Tibial artery (tissue), 4 donors: ENCODE results near the gene NRP2.

Experiments
- DNase-seq, 2 donors: peaks; one replicate each; pipeline ENCODE4 v3.0.0-alpha.2; 2019
- H3K27ac ChIP-seq, 2 donors: fragments of 200-600 bp; sonication (generic) in 1 of 2; 1 replicate in 1 of 2; 2 replicates in 1 of 2; pipeline ENCODE4 v1.5.1; 2018 to 2019; ENCODE audit warnings: mild to moderate bottlenecking in 1 of 2
- H3K27me3 ChIP-seq, 2 donors: fragments of 200-600 bp; sonication (generic) in 1 of 2; one replicate each; pipeline versions ENCODE4 v1.5.1 to v1.6.0; 2016 to 2019
- H3K36me3 ChIP-seq, 3 donors: fragments of 200-600 bp; sonication (generic) in 2 of 3; one replicate each; pipeline ENCODE4 v1.5.1; 2016 to 2019; ENCODE audit warnings: mild to moderate bottlenecking in 2 of 3
- H3K4me1 ChIP-seq, 4 donors: fragments of 200-600 bp; sonication (generic) in 2 of 4; 1 replicate in 3 of 4; 2 replicates in 1 of 4; pipeline ENCODE4 v1.5.1; 2016 to 2019
- H3K4me3 ChIP-seq, 2 donors: fragments of 200-600 bp; sonication (generic) in 1 of 2; 1 replicate in 1 of 2; 2 replicates in 1 of 2; pipeline ENCODE4 v1.5.1; 2018 to 2019; ENCODE audit warnings: mild to moderate bottlenecking in 2 of 2
- H3K9me3 ChIP-seq, 3 donors: fragments of 200-600 bp; sonication (generic) in 1 of 3; one replicate each; pipeline ENCODE4 v1.5.1; 2016 to 2019
- CTCF ChIP-seq, 2 experiments: fragments of 200-600 bp in 1 of 2; fragments of 450-650 bp in 1 of 2; IDR thresholded peaks; one replicate each; pipeline ENCODE4 v1.5.1; 2017 to 2019; ENCODE audit warnings: antibody characterized with exemption in 2 of 2, mild to moderate bottlenecking in 1 of 2, moderate library complexity in 1 of 2
- intact Hi-C: fragments of 100-400 bp; cut with DNase I; formaldehyde crosslinking; loops from one replicate; pipeline ENCODE4 v1.15.0; 2023; ENCODE audit warnings: low total_unique reads

NRP2 gene

GRCh38 chr2:205682239-205682970 is at the start of gene NRP2:
Gene NRP2 (plus strand): TSS chr2:205682501. CDS start chr2:205683291, 790 bp downstream.
- TF ChIP-seq CTCF (IDR thresholded peaks at IDR 0.05) = peak in 1 of 2 experiments; percentile 13
- intact Hi-C loops = loop anchor here (5.0 kb wide), 1 partner anchor 1420 kb away; no protein-coding TSS in a partner anchor
- no peaks in the 10 kb centered on the region for H3K9me3 ChIP-seq
- no peaks in the 10 kb centered on the region for H3K36me3 ChIP-seq
- H3K27me3 ChIP-seq = peaks cover 0 to 19% of the 10 kb centered on the region in 2 donors
- peak within 1 kb of the TSS; percentile 59 to 79 for H3K4me3 ChIP-seq
- H3K27ac ChIP-seq = peak within 1 kb of the TSS; percentile 68 to 79
- peak; percentile 84 to 87 for DNase-seq
- H3K4me1 ChIP-seq = peaks cover 0 to 46% (median 30%) of the 10 kb centered on the region in 4 donors

- no peak for DNase-seq
- Histone ChIP-seq H3K27me3 (no peaks in the 10 kb centered on the region), H3K27ac (no peak overlapping the region), H3K9me3 (no peaks in the 10 kb centered on the region), H3K36me3 (no peaks in the 10 kb centered on the region), H3K4me3 (no peak overlapping the region), H3K4me1 (no peaks in the 10 kb centered on the region)
- no peak for TF ChIP-seq CTCF (IDR thresholded peaks at IDR 0.05)
- intact Hi-C loops = no loop called here
These were observed 48.3 kb upstream of the NRP2 start for GRCh38 chr2:205633994-205634393.

GRCh38 chr2:205636549-205637319 is 45.6 kb upstream of the NRP2 start:
- Histone ChIP-seq H3K4me1 (no peaks in the 10 kb centered on the region), H3K4me3 (no peak overlapping the region), H3K9me3 (no peaks in the 10 kb centered on the region), H3K27me3 (no peaks in the 10 kb centered on the region), H3K27ac (no peak overlapping the region), H3K36me3 (no peaks in the 10 kb centered on the region)
- DNase-seq = no peak
- intact Hi-C loops = no loop called here
- no peak for TF ChIP-seq CTCF (IDR thresholded peaks at IDR 0.05)

- no peak for DNase-seq
- no peaks in the 10 kb centered on the region for H3K4me1 ChIP-seq
- H3K4me3 ChIP-seq = no peak overlapping the region
- no peaks in the 10 kb centered on the region for H3K27me3 ChIP-seq
- H3K9me3 ChIP-seq = no peaks in the 10 kb centered on the region
- no peak overlapping the region for H3K27ac ChIP-seq
- H3K36me3 ChIP-seq = no peaks in the 10 kb centered on the region
- no peak for TF ChIP-seq CTCF (IDR thresholded peaks at IDR 0.05)
- intact Hi-C loops = no loop called here
These were observed 45.0 kb upstream of the NRP2 start for GRCh38 chr2:205637320-205637602.

GRCh38 chr2:205637779-205638503 is 44.4 kb upstream of the NRP2 start:
- H3K27me3 ChIP-seq = no peaks in the 10 kb centered on the region
- DNase-seq = no peak
- no peaks in the 10 kb centered on the region for H3K4me1 ChIP-seq
- H3K27ac ChIP-seq = no peak overlapping the region
- H3K4me3 ChIP-seq = no peak overlapping the region
- H3K9me3 ChIP-seq = no peaks in the 10 kb centered on the region
- no peak for TF ChIP-seq CTCF (IDR thresholded peaks at IDR 0.05)
- intact Hi-C loops = no loop called here
- no peaks in the 10 kb centered on the region for H3K36me3 ChIP-seq
